ENCODE results near the gene PLXNC1. TPM values are rescaled to one million over a fixed set of nuclear protein-coding genes. Genes with fewer than 3 reads are reported as not detected.

PLXNC1 gene
- polyA plus RNA-seq, 1 of the 3 experiments (the other 2 are of a cell fraction): 0.23 TPM

DNA sequence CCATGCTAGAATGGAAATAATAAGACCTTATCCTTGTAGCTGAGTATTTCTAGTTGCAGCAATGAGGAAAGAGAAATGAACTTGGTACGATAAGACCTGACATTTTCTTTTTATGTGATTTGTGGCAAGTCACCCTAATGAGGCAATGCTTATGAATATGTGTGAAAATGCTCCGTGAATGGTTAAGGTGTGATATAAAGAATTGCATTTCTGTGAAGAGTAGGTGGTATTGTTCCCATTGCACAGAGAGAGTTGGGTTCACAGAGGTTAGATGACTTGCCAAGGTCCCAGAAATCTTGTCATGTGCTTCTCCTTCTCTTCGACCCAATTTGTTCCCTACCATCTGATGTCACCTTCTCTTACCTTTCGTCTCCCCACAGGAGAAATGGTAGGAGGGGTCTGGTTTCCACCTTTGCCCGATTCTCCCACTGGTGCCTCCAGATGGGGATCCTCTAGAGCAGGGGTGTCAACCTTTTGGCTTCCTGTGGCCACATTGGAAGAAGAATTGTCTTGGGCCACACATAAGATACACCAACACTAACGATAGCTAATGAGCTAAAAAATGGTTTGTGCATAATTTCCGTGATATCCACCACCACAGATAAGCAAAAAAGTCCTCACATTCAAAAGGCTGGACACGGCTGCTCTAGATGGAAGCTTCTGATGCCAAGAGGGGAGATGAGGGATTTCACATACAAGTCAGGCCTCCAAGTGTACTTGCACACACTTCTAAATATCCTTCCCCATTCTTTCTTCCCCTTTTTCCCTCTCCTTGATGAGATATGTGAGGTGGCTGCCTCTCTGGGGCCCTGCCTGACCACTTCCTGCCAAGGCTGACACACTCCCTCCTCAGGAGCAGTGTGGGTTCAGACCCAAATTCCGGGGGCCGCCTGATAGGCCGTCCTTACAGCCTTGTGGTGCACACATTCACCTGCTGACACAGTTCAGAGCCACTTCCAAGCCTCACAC lies 96.1 kb downstream of the PLXNC1 start:
- no peaks in the 10 kb centered on the region for H3K9me2 ChIP-seq
- H3F3A ChIP-seq (replicated peaks; ENCODE audit: insufficient read depth): no peaks in the 10 kb centered on the region
- H3K9ac ChIP-seq: no peak overlapping the region
- H3K4me2 ChIP-seq: no peak overlapping the region
- H4K20me1 ChIP-seq (ENCODE audit: insufficient read depth): no peaks in the 10 kb centered on the region
- H3K79me2 ChIP-seq (ENCODE audit: insufficient read depth): no peaks in the 10 kb centered on the region
- no peak for TF ChIP-seq JUND (IDR thresholded peaks at IDR 0.05)
- TF ChIP-seq NFIC (IDR thresholded peaks at IDR 0.05; ENCODE audit: borderline replicate concordance): no peak
- TF ChIP-seq TEAD4 (IDR thresholded peaks at IDR 0.05; ENCODE audit: borderline replicate concordance, insufficient read depth): no peak
- TF ChIP-seq, protein P1, sequence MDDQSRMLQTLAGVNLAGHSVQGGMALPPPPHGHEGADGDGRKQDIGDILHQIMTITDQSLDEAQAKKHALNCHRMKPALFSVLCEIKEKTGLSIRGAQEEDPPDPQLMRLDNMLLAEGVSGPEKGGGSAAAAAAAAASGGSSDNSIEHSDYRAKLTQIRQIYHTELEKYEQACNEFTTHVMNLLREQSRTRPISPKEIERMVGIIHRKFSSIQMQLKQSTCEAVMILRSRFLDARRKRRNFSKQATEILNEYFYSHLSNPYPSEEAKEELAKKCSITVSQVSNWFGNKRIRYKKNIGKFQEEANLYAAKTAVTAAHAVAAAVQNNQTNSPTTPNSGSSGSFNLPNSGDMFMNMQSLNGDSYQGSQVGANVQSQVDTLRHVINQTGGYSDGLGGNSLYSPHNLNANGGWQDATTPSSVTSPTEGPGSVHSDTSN (IDR thresholded peaks at IDR 0.05): no peak
- no peak for TF ChIP-seq GATA2 (CRISPR knock-in tag; IDR thresholded peaks at IDR 0.05)
- no peak for TF ChIP-seq NRF1 (IDR thresholded peaks at IDR 0.05; ENCODE audit: low read depth, low read length)
- TF ChIP-seq CHD2 (IDR thresholded peaks at IDR 0.05; ENCODE audit: low read length, partially characterized antibody): no peak
- TF ChIP-seq RAD21 (IDR thresholded peaks at IDR 0.05; ENCODE audit: low read length): no peak
- no peak for TF ChIP-seq MEF2A (IDR thresholded peaks at IDR 0.05; ENCODE audit: borderline replicate concordance, low read depth)
- no peak for TF ChIP-seq RXRA (IDR thresholded peaks at IDR 0.05; ENCODE audit: borderline replicate concordance, low read depth)
- TF ChIP-seq, protein P2, sequence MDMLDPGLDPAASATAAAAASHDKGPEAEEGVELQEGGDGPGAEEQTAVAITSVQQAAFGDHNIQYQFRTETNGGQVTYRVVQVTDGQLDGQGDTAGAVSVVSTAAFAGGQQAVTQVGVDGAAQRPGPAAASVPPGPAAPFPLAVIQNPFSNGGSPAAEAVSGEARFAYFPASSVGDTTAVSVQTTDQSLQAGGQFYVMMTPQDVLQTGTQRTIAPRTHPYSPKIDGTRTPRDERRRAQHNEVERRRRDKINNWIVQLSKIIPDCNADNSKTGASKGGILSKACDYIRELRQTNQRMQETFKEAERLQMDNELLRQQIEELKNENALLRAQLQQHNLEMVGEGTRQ (IDR thresholded peaks at IDR 0.05; ENCODE audit: borderline replicate concordance, low read depth, low read length): no peak
- no peak for TF ChIP-seq GABPA (IDR thresholded peaks at IDR 0.05; ENCODE audit: low read depth)
- ChIA-PET POLR2A (no interaction called here), CTCF (no interaction called here)
- peaks cover 0 to 3% of the 10 kb centered on the region in 2 experiments; a peak in 1 of 4 replicates for H3K4me1 ChIP-seq (ENCODE audit: control insufficient read depth in 1 of 2, insufficient read depth in 2 of 2, low read depth in 1 of 2, low read length in 1 of 2)
- no peak overlapping the region for H2AFZ ChIP-seq (ENCODE audit: low read depth)
- no peak for DNase-seq
- no peak overlapping the region for H3K27ac ChIP-seq (ENCODE audit: low read depth in 2 of 2, low read length in 1 of 2)
- WGBS (ENCODE audit: low lambda C conversion rate): 61% methylated on average over 11 of the region's 11 CpGs
- H3K36me3 ChIP-seq (replicated peaks in 1 of 2; ENCODE audit: control insufficient read depth in 1 of 2, insufficient read depth in 2 of 2, low read length in 1 of 2): no peaks in the 10 kb centered on the region
- H3K4me3 ChIP-seq (ENCODE audit: low read depth in 2 of 2, low read length in 1 of 2): no peak overlapping the region
- no peaks in the 10 kb centered on the region for H3K27me3 ChIP-seq (ENCODE audit: insufficient read depth)
- H3K9me3 ChIP-seq: no peaks in the 10 kb centered on the region

DNA sequence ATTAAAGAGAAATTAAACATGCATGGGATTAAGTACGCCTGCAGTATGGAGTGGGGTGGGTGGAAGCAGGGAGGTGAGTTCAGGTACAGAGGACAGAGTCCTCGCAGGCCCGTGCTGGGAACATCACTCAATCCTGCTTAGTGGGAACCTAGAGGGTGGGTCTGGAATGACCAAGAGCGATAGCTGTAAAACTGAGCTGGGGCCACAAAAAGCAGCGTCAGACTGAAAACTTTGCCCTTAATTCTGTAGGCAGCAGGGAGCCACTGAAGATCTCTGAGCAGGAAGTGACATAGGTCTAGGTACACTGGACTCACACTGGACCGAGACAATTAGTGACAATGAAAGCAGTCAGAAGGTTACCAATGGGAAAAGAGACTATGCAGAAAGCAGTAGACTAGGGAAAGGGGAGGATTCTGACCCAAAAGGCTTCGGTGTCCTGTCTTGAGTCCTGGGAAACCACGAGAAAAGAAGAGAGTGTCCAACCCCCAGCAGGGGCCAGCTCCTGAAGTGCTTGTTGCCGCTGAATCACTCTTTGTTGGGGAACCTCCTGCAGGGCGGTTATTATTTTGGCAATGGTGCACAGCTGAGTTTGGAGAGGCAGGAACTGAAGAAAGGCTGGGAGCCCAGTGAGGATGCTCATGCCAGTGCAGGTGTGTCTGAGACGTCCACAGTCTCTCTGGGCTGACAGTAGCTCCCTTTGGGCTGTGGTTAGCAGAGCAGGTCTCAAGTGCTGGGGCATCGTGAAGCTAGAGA lies 97.4 kb downstream of the PLXNC1 start:
- Histone ChIP-seq H2AFZ (ENCODE audit: low read depth) (no peak overlapping the region), H3K27ac (ENCODE audit: low read depth in 2 of 2, low read length in 1 of 2) (no peak overlapping the region), H4K20me1 (ENCODE audit: insufficient read depth) (no peaks in the 10 kb centered on the region), H3K9me2 (no peaks in the 10 kb centered on the region), H3K79me2 (ENCODE audit: insufficient read depth) (no peaks in the 10 kb centered on the region), H3K4me1 (ENCODE audit: control insufficient read depth in 1 of 2, insufficient read depth in 2 of 2, low read depth in 1 of 2, low read length in 1 of 2) (peaks cover 0 to 2% of the 10 kb centered on the region in 2 experiments; a peak in 1 of 4 replicates), H3K4me2 (no peak overlapping the region), H3K36me3 (replicated peaks in 1 of 2; ENCODE audit: control insufficient read depth in 1 of 2, insufficient read depth in 2 of 2, low read length in 1 of 2) (no peaks in the 10 kb centered on the region), H3F3A (replicated peaks; ENCODE audit: insufficient read depth) (no peaks in the 10 kb centered on the region), H3K4me3 (ENCODE audit: low read depth in 2 of 2, low read length in 1 of 2) (no peak overlapping the region), H3K27me3 (ENCODE audit: insufficient read depth) (no peaks in the 10 kb centered on the region), H3K9ac (no peak overlapping the region), H3K9me3 (no peaks in the 10 kb centered on the region)
- POLR2A ChIA-PET: no interaction called here
- no peak for DNase-seq
- CTCF ChIA-PET: interaction anchor here (0.7 kb wide), 1 partner anchor 556 kb away, joined by 3 read pairs; no protein-coding TSS in a partner anchor
- WGBS (ENCODE audit: low lambda C conversion rate): 62% methylated on average over 12 of the region's 12 CpGs
- TF ChIP-seq FOXJ3 (CRISPR knock-in tag; IDR thresholded peaks at IDR 0.05): no peak
- no peak for TF ChIP-seq MEF2A (IDR thresholded peaks at IDR 0.05; ENCODE audit: borderline replicate concordance, low read depth)
- no peak for TF ChIP-seq EZH2phosphoT487 (IDR thresholded peaks at IDR 0.05; ENCODE audit: borderline replicate concordance, low read depth)
- no peak for TF ChIP-seq SMC3 (IDR thresholded peaks at IDR 0.05; ENCODE audit: low read depth, low read length)
- TF ChIP-seq MXI1 (IDR thresholded peaks at IDR 0.05; ENCODE audit: low read depth, low read length): no peak
- TF ChIP-seq ELF1 (IDR thresholded peaks at IDR 0.05): no peak
- no peak for TF ChIP-seq CHD2 (IDR thresholded peaks at IDR 0.05; ENCODE audit: low read length, partially characterized antibody)
- TF ChIP-seq NRF1 (IDR thresholded peaks at IDR 0.05; ENCODE audit: low read depth, low read length): no peak
- TF ChIP-seq, protein P3, sequence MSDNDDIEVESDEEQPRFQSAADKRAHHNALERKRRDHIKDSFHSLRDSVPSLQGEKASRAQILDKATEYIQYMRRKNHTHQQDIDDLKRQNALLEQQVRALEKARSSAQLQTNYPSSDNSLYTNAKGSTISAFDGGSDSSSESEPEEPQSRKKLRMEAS (IDR thresholded peaks at IDR 0.05; ENCODE audit: low read depth): no peak
- TF ChIP-seq, protein P4, sequence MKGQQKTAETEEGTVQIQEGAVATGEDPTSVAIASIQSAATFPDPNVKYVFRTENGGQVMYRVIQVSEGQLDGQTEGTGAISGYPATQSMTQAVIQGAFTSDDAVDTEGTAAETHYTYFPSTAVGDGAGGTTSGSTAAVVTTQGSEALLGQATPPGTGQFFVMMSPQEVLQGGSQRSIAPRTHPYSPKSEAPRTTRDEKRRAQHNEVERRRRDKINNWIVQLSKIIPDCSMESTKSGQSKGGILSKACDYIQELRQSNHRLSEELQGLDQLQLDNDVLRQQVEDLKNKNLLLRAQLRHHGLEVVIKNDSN (IDR thresholded peaks at IDR 0.05; ENCODE audit: borderline replicate concordance, low read depth): no peak
- TF ChIP-seq NFIC (IDR thresholded peaks at IDR 0.05; ENCODE audit: borderline replicate concordance): no peak
- TF ChIP-seq TAF1 (IDR thresholded peaks at IDR 0.05; ENCODE audit: borderline replicate concordance, low read depth, low read length): no peak
- TF ChIP-seq, protein P5, sequence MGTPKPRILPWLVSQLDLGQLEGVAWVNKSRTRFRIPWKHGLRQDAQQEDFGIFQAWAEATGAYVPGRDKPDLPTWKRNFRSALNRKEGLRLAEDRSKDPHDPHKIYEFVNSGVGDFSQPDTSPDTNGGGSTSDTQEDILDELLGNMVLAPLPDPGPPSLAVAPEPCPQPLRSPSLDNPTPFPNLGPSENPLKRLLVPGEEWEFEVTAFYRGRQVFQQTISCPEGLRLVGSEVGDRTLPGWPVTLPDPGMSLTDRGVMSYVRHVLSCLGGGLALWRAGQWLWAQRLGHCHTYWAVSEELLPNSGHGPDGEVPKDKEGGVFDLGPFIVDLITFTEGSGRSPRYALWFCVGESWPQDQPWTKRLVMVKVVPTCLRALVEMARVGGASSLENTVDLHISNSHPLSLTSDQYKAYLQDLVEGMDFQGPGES (IDR thresholded peaks at IDR 0.05; ENCODE audit: low read depth, low read length): no peak
- TF ChIP-seq RFX5 (IDR thresholded peaks at IDR 0.05; ENCODE audit: low read length): no peak

All from SK-N-SH (cell line).